ENCODE results near the gene NSD1. TPM values are rescaled to one million over a fixed set of nuclear protein-coding genes. Genes with fewer than 3 reads are reported as not detected.
A peak's percentile ranks its signal among the peaks of the same experiment; 100 is the strongest.

Gene NSD1
- total and polyA plus RNA-seq, 2 donors: 14.7 to 85.7 TPM

DNA sequence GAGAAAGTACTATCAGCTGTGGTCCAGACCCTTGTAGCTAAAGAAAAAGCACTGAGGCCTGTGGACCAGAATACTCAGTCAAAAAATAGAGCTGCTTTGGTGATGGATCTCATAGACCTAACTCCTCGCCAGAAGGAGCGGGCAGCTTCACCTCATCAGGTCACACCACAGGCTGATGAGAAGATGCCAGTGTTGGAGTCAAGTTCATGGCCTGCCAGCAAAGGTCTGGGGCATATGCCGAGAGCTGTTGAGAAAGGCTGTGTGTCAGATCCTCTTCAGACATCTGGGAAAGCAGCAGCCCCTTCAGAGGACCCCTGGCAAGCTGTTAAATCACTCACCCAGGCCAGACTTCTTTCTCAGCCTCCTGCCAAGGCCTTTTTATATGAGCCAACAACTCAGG is 161.1 kb downstream of the NSD1 start:
- no peaks in the 10 kb centered on the region for H3K4me1 ChIP-seq (ENCODE audit: insufficient read depth)
- peaks cover 10% of the 10 kb centered on the region for H3K36me3 ChIP-seq (ENCODE audit: insufficient read depth)
- 86% methylated on average over 3 of the region's 3 CpGs for WGBS
- no peak overlapping the region for H3K27ac ChIP-seq (ENCODE audit: low read depth)
- DNase-seq (ENCODE audit: extremely low spot score): no peak
- no peak overlapping the region for H3K4me3 ChIP-seq (ENCODE audit: low read depth, low read length)

DNA sequence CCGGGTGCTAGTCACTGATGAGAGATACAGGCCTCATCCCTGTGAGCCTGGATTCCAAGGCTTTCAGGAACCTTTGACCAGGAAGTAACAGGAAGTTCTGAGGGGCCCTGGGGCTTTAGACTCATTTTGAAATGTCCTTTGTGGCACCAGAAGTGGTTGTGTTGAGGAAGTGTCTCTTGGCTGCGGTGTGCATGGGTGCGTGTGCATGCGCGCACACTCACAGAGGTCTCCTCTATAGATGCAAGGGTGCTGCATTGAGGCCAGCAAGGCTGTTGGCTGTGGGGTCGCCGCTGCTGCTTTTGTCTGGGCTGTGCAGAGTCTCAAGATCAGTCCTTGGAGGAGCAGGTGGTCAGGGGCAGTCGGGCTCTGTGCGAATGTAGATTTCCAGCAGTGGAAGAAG is 162.4 kb downstream of the NSD1 start:
- Histone ChIP-seq H3K36me3 (ENCODE audit: insufficient read depth) (peaks cover 10% of the 10 kb centered on the region), H3K4me1 (ENCODE audit: insufficient read depth) (no peaks in the 10 kb centered on the region), H3K4me3 (ENCODE audit: low read depth, low read length) (no peak overlapping the region), H3K27ac (ENCODE audit: low read depth) (no peak overlapping the region)
- DNase-seq (ENCODE audit: extremely low spot score): no peak
- WGBS: 93% methylated on average over 9 of the region's 9 CpGs

DNA sequence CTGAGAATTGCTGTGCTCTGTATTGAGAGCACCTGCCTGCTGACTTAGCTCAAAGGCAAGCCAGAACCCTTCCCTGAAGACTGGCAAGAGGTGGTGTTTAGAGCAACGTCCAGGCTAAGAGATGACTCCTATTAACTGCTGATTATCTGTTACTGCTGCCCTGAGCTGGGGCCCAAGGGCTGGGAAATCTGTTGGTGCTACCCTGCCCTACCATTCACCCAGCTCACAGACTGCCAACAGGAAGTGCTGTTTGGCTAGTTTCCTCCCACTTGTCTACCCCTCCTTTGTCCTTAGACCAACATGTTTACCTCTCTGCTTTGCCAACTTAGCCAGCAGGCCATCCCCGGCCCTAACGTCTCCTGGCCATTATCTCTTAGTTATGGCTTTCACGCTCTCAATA is 163.0 kb downstream of the NSD1 start:
- peaks cover 10% of the 10 kb centered on the region for H3K36me3 ChIP-seq (ENCODE audit: insufficient read depth)
- DNase-seq (ENCODE audit: extremely low spot score): no peak
- H3K4me3 ChIP-seq (ENCODE audit: low read depth, low read length): no peak overlapping the region
- no peak overlapping the region for H3K27ac ChIP-seq (ENCODE audit: low read depth)
- H3K4me1 ChIP-seq (ENCODE audit: insufficient read depth): no peaks in the 10 kb centered on the region
- 59% methylated on average over 4 of the region's 4 CpGs for WGBS

DNA sequence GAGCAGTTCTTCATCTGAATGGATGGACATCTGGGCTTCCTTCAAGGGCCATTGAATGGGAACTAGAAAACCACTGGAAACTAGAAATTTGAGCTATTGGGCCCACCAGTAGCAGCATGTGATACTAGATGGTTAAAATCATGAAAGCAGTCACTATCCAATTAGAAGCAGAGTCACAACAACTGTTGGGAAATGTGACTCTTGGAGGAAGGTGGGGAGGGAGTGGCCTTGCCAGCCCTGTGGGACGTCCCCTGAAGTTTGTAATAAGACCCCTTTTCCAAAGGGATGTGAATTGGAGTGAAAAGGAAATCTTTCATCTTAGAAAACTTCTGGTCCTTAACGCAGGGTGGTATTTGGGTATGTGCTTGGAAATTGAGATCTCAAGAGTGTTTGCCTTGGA is 164.3 kb downstream of the NSD1 start:
- no peak for DNase-seq (ENCODE audit: extremely low spot score)
- no peak overlapping the region for H3K4me3 ChIP-seq (ENCODE audit: low read depth, low read length)
- peaks cover 10% of the 10 kb centered on the region for H3K36me3 ChIP-seq (ENCODE audit: insufficient read depth)
- H3K4me1 ChIP-seq (ENCODE audit: insufficient read depth): peaks cover 2% of the 10 kb centered on the region
- WGBS: 86% methylated on average over 2 of the region's 2 CpGs
- no peak overlapping the region for H3K27ac ChIP-seq (ENCODE audit: low read depth)

GRCh38 chr5:177299697-177300096 is 166.1 kb downstream of the NSD1 start:
- Histone ChIP-seq H3K4me3 (ENCODE audit: low read depth, low read length) (no peak overlapping the region), H3K4me1 (ENCODE audit: insufficient read depth) (peaks cover 2% of the 10 kb centered on the region), H3K36me3 (ENCODE audit: insufficient read depth) (peaks cover 1% of the 10 kb centered on the region), H3K27ac (ENCODE audit: low read depth) (no peak overlapping the region)
- DNase-seq (ENCODE audit: extremely low spot score): no peak
- WGBS: 71% methylated on average over 9 of the region's 9 CpGs

- H3K27ac ChIP-seq (ENCODE audit: low read depth): peak overlapping the region; percentile 41
- H3K36me3 ChIP-seq (ENCODE audit: insufficient read depth): no peaks in the 10 kb centered on the region
- DNase-seq (ENCODE audit: extremely low spot score): peak; percentile 35
- H3K4me1 ChIP-seq (ENCODE audit: insufficient read depth): peaks cover 2% of the 10 kb centered on the region
- H3K4me3 ChIP-seq (ENCODE audit: low read depth, low read length): no peak overlapping the region
- WGBS: 19% methylated on average over 4 of the region's 4 CpGs
These were observed 166.8 kb downstream of the NSD1 start for GRCh38 chr5:177300236-177300880.

- WGBS: 91% methylated on average over 2 of the region's 2 CpGs
- H3K4me1 ChIP-seq (ENCODE audit: insufficient read depth): peaks cover 2% of the 10 kb centered on the region
- no peak overlapping the region for H3K27ac ChIP-seq (ENCODE audit: low read depth)
These were observed 167.4 kb downstream of the NSD1 start for GRCh38 chr5:177300951-177301350.

GRCh38 chr5:177301503-177302165 is 168.1 kb downstream of the NSD1 start:
- DNase-seq (ENCODE audit: extremely low spot score): peak; percentile 45
- H3K4me1 ChIP-seq (ENCODE audit: insufficient read depth): peaks cover 2% of the 10 kb centered on the region
- no peaks in the 10 kb centered on the region for H3K36me3 ChIP-seq (ENCODE audit: insufficient read depth)
- no peak overlapping the region for H3K4me3 ChIP-seq (ENCODE audit: low read depth, low read length)
- no peak overlapping the region for H3K27ac ChIP-seq (ENCODE audit: low read depth)
- WGBS: 68% methylated on average over 7 of the region's 7 CpGs

More at GRCh38 chr5:177300951-177301350, 167.4 kb downstream of the NSD1 start:
- Histone ChIP-seq H3K4me3 (ENCODE audit: low read depth, low read length) (no peak overlapping the region), H3K36me3 (ENCODE audit: insufficient read depth) (no peaks in the 10 kb centered on the region)
- no peak for DNase-seq (ENCODE audit: extremely low spot score)

DNA sequence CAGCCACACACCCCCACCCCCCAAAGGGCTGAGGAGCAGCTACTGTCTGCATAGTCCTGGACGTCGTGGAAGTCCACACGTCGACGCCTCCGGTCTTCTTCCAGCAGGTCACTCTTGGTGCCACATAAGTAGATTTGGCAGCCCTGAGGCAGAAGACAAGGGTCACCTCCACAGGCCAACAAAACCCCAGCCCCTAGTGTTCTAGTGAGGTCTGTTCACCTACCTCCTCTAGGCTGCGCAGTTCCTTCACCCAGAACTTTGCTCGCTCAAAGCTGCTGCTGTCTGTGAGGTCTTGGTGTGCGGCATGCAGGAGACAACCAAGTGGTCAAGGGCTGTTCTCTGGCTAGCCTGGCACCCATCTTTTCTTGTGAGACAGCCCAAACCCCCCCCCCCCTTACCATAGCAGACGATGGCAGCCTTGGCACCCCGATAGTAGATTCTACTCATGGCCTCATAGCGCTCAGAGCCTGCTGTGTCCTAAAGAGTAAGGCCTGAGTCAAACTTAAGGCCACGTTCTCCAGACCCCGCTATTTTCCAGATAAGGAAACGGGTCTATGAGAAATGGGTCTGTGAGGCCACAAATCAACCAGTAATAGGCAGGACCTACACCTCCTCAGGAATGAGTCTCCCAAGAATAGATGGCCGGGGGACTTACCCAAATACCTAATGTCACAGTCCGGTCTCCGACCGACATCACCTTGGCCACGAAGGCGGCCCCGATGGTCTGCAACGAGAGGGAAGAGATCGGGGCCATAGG is 169.0 kb downstream of the NSD1 start:
- Histone ChIP-seq H3K4me3 (ENCODE audit: low read depth, low read length) (peak overlapping the region; percentile 88), H3K27ac (ENCODE audit: low read depth) (no peak overlapping the region), H3K36me3 (ENCODE audit: insufficient read depth) (no peaks in the 10 kb centered on the region), H3K4me1 (ENCODE audit: insufficient read depth) (peaks cover 2% of the 10 kb centered on the region)
- WGBS: 29% methylated on average over 24 of the region's 24 CpGs
- no peak for DNase-seq (ENCODE audit: extremely low spot score)

DNA sequence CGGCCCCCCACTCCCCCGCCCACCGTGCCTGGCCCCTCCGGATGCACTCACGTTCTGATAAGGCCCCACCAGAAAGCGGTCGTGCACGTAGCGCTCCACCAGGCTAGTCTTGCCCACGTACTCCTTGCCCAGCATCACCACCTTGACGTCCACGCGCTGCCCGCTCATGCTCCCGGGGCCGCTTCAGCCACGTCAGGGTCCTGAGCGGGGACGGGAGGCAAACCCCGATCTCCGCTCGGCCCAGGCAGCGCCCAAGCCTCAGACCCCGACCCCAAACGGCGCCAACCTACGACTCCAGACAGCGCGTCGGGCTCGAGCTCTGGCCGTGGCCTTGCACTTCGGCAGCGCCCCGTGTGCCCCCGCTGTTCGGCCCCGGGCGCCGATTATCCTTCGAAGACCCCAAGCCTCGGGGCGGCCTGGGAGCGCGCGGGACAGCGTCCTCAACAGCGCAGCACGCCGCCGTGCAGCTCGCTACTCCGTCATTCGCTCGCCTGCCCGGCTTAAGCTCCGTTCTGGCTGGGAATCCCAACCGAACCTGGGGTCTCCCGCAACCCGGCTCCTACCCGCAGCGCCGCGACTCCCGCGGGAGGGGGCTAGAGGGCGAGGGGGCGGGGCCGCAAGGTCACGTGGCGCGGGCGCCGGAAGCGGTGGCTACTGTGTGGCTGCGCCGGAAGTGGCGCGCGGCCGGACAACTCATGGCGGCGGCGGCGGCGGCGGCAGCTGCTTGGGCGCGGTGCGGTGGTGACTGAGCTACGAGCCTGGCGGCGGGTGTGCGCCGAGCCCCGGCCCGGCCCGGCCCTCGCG is 169.8 kb downstream of the NSD1 start, which contains the start of the genes PRELID1 and RAB24:
TSS of gene PRELID1 (plus strand) at position 679 of the 804 bp plus-strand sequence. CDS start 187 bp downstream, outside the sequence.
TSS of gene RAB24 (minus strand) at position 599 of the 804 bp plus-strand sequence. CDS start at position 168, 431 bp downstream.
- Histone ChIP-seq H3K4me3 (ENCODE audit: low read depth, low read length) (peak within 1 kb of the TSS; percentile 88), H3K27ac (ENCODE audit: low read depth) (peak within 1 kb of the TSS; percentile 11), H3K4me1 (ENCODE audit: insufficient read depth) (peaks cover 2% of the 10 kb centered on the region), H3K36me3 (ENCODE audit: insufficient read depth) (no peaks in the 10 kb centered on the region)
- DNase-seq (ENCODE audit: extremely low spot score): peak; percentile 60
- under 1% methylated on average over 100 of the region's 100 CpGs for WGBS

DNA sequence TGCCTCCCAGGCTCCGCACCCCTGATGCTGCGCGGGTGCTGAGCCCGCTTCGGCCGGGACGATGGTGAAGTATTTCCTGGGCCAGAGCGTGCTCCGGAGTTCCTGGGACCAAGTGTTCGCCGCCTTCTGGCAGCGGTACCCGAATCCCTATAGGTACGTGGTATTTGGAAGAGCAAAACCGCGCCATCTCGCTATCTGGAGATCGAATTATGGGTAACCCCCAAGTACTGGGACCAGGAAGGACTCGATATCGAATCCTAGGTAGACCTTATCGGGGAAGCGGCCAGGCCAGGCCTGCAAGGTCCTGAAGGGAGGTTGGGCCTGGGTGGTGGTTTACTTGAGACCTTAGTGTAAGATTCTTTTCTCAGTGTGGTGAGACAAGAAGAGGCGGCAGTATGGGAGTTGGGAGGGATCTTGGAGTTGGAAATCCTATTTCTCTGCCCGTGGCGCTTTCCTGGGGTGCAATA is 170.4 kb downstream of the NSD1 start:
- WGBS: under 1% methylated on average over 25 of the region's 25 CpGs
- H3K4me3 ChIP-seq (ENCODE audit: low read depth, low read length): peak overlapping the region; percentile 88
- H3K4me1 ChIP-seq (ENCODE audit: insufficient read depth): peaks cover 2% of the 10 kb centered on the region
- H3K27ac ChIP-seq (ENCODE audit: low read depth): no peak overlapping the region
- no peak for DNase-seq (ENCODE audit: extremely low spot score)
- H3K36me3 ChIP-seq (ENCODE audit: insufficient read depth): no peaks in the 10 kb centered on the region

GRCh38 chr5:177304392-177305119 is 171.0 kb downstream of the NSD1 start:
- H3K4me1 ChIP-seq (ENCODE audit: insufficient read depth): peaks cover 2% of the 10 kb centered on the region
- H3K4me3 ChIP-seq (ENCODE audit: low read depth, low read length): peak overlapping the region; percentile 88
- 40% methylated on average over 19 of the region's 19 CpGs for WGBS
- H3K36me3 ChIP-seq (ENCODE audit: insufficient read depth): no peaks in the 10 kb centered on the region
- DNase-seq (ENCODE audit: extremely low spot score): no peak
- H3K27ac ChIP-seq (ENCODE audit: low read depth): no peak overlapping the region

All from urinary bladder (tissue), 4 donors.